GM19239 (cell line): Measurements from ENCODE around the gene ALAD.
A peak's percentile ranks its signal among the peaks of the same experiment; 100 is the strongest.

Experiments
- DNase-seq: peaks from one replicate; pipeline ENCODE4 v3.0.0; 2011; ENCODE audit warnings: low spot score; ENCODE audit not compliant: insufficient read length
- FAIRE-seq: peaks from 2 replicates; lab custom pipeline; 2011; peaks lifted over from hg19 to GRCh38; lab: Jason Lieb, UNC

The ALAD gene

DNA sequence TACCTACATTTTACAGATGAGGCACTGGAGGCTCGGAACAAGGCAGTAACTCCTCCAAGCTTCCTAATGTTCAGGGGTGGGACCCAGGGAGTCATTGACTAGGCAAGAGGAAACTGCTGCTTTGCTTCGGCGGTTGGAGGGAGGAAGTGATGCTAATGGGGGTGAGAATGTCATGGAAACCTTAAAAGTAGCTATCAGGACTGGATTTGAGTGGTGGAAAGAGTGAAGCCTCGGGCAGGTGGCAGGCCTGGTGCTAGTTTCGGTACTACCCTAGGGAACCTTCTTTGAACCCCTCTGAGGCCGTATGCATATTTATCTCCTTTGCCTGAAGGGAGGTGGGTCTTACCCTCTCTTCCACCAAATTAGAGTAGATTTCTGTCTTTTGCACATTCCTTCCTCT, 50.1 kb downstream of the ALAD start:
- FAIRE-seq, result peak; percentile 31

DNA sequence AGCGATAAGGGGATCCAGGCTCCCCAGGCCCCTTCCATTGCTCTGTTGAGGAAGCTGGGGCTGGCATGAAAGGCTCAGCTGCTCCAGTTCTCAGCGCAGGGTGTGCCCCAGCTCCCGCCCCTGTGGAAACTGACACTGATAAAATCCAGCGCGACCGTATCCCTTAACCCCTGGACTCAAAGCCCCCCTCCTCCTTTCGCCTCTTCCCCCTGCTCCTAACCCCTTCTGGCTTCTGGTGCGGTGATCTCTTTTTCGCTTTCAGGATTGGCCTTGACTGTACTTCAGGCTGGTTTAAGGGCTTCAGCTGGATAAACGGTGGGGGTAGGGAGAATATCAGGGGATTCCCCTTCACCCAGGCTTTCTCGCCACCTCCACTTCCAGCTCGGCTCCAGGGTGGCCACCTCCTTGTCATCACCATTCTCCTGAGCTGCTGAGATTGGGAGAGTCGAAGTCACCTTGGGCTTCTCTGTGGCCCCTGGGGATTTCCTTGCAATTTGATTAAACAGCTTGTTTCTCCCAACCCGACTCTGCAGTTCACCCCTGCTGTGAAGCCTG, 50.9 kb downstream of the ALAD start:
- FAIRE-seq (peak; percentile 60), DNase-seq (no peak)

More for the DNA sequence above, 50.1 kb downstream of the ALAD start:
- no peak for DNase-seq

DNA sequence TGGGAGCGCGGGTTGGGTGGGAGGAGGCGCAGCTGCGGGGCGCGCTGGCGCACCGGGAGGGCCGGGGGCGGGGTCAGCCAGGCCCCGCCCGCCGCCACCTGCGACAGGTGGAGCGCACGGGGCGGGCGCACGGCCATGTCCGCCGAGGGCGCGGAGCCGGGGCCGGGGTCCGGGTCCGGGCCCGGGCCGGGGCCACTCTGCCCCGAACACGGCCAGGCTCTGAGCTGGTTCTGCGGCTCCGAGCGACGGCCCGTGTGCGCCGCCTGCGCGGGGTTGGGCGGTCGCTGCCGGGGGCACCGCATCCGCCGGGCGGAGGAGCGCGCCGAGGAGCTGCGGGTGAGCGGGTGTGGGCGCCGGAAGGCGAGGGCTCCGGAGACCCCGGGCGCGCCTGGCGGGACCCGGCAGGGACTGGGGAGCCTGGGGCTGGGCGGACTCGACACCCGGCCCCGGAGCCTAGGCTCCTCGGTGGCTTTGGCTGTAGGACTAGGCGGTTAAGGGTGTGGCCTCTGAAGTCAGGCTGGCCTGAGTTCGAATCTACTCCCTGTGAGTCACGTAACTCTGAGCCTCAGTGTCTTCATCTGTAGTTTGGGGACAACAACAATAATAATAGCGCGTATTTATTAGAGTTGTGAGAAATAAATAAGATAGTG, 51.5 kb downstream of the ALAD start, which contains the start of gene BSPRY:
Gene BSPRY, plus strand, starts transcription at position 97 of the 650 bp plus-strand sequence. Its CDS starts 39 bp downstream, at position 136.
- FAIRE-seq (no peak), DNase-seq (peak; percentile 50)

DNA sequence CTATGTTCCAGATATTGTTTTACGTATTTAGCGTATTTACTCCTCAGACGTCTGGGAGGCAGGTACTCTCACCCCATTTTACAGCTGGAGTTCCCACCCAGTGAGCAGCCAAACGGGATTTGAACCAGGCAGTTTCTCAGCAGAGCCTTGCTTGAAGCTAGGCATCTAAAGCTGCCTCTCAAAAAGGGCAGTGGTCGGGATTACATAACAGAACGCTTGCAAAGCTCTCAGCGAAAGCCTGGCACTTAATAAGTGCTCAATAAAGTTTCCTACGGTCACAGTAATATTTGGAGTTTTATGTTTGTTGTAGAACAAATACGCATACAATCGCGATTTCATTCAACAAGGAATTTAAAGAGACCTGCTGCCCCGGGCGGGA, 52.0 kb downstream of the ALAD start:
- DNase-seq, result no peak
- no peak for FAIRE-seq

DNA sequence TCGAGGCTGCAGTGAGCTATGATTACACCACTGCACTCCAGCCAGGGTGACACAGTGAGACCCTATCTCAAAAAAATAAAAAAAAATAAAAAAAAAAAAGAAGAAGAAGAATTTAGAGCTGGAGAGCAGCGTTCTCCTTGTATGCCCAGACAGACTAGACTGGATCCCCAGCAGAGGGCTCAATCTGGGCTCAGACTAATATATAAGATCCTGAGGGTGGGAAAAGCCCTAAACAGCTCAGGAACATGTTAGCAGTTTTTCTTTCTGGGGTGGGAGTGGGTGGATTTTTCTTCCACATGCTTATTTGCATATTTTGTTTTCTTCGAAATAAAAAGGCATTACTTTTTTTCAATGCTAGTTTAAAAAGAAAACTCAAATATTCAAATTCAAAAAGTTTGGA, 52.6 kb downstream of the ALAD start:
- DNase-seq, result no peak
- FAIRE-seq, result no peak

DNA sequence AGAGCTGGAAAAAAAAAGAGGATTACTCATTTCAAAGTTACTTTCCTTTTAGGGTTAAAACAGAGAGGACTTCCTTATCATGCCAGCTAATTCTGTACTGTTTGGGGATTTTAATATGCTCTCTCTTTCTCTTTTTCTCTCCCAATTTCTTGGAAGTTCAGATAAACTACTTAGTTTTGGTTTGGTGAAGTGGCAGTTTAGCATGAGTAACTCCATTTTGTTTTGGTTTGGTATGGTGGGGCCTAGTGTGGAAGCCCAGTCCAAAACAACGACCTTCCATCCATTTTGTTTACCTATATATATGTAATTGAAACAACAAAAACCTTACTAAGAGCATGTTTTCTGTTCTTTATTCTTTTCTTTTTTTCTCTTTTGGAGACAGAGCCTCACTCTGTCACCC, 55.4 kb downstream of the ALAD start:
- FAIRE-seq, result no peak

DNA sequence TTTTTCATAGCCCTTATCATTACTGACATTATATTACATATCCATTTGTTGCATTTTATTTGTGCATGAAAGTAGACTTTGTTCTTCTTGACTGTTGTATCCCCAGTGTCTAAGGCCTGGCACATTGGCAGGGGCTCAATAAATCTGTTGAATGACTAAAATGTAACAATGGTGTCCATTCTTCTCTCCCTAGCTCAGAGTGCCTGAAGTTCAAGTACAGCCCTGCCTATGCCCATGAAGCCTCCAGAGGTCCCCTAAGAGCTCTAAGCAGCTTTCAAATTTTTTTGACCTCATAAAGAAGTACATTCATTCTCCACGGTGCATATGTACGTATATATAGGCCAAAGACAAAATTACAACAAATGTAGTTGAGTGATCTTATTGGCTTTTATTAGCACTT, 55.9 kb downstream of the ALAD start:
- FAIRE-seq (no peak), DNase-seq (no peak)

More for the DNA sequence above, 55.4 kb downstream of the ALAD start:
- DNase-seq, result no peak

DNA sequence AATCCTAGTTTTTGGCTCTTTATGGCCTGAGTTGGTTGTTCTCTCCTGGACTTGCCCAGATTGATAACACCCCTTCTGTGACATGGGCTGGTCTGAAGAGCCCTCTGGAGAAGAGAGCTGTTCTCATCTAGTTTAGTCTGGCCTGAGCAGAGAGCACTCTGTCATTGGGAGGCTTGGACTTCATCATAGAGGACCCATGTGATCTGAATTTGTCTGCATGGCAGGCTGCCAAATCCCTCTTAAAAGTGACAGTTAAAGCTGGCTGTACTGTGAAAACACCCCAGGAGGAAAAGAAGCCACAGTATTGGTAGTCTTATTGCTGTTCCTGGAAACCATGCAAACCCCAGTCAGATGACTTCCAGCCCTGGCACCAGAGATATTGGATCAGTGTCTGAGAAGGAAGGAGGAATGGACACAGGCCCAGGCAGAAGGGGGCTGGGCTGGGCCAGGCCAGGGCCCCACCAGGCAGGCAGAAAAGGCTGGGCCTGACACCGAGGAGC, 57.3 kb downstream of the ALAD start:
- FAIRE-seq, result no peak
- no peak for DNase-seq

DNA sequence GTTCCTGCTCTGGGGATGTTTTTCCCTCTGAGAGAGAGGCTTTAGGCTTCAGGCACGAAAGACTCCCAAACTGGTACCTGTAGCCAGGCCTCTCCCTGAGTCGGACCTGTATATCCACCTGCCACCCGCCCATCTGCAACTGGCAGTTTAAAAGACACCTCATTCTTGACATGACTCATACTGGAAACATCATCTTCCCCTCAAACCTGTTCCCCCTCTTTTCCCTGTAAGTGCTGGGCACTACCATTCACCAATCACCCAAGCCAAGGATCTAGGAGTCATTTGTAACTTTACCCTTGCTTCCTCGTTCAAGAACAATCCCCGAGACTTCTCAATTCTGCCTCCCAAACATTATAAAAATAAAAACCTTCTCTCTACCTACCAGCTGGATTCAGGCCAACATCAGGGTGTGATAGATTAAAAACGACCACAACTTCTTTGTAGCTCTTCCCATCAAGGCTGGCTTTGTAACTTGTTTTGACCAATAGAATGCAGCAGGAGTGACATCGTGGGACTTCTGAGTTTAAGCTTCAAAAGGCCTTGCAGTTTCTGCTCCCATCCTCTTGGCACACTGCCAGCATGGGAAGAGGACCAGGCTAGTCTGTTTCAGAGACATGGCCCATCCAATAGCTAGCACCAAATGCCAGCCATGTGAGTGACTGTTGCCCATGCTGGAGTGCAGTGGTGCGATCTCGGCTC, 59.2 kb downstream of the ALAD start:
- DNase-seq, result no peak
- no peak for FAIRE-seq

DNA sequence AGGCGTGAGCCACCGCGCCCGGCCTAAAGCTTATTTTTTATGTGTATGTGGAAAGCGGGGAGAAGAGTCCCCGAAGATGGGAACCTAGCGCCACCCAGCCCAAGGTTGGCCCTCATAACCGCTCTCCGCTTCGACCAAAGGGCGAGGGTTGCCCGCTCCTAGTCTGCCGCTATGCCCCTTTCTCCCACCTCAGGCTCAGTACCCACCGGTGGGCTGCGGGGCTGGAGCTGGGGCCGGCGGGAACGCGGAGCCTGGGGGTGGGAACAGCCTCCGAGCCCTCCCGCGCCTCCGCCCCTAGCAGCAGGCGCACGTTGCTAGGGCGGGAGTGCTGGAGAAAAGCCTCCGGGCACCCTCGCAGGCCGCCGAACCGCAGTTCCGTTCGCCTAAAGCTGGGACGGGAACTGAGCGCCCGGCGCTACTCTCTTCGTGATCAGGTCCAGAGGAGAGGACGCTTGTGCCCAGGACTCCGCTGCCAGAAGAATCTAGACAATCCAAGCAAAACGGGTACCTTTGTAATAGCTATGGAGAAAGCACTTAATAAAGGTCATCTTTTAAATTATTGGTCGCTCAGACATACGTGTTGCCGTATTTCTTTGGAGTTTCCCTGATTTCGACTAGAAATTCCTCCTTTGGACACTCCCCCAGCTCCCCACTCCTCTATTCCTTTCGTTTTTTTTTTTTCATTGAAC, 60.9 kb downstream of the ALAD start, which contains the start of gene WDR31:
Gene WDR31, minus strand, starts transcription at position 265 of the 689 bp plus-strand sequence. CDS start 8,253 bp downstream, outside the sequence.
- peak; percentile 68 for FAIRE-seq
- DNase-seq, result peak; percentile 89

DNA sequence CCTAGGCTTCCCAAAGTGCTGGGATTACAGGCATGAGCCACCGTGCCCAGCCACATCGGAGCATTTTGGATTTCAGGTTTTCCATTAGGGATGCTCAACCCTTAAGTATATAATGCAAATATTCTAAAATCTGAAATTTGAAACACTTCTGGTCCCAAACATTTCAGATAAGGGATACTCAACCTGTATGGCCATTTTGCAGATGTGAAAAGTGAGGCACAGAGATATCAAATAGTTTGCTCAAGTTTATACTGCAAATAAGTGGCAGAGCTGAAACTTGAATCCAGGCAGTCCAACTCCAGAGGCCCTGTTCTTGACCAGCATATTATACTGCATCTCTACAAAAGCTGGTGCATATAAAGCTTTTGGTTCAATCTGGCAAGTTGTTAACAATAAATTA, 63.4 kb downstream of the ALAD start:
- DNase-seq, result no peak
- FAIRE-seq, result no peak
